Testis (tissue), 3 donors: ENCODE data around the gene TAF5L. TPM values are rescaled to one million over a fixed set of nuclear protein-coding genes. Genes with fewer than 3 reads are reported as not detected.

Experiments used
- DNase-seq: peaks from one replicate; pipeline ENCODE4 v3.0.0-alpha.2; 2019
- H3K27ac ChIP-seq, 2 donors: fragments of 200-600 bp; sonication (generic); one replicate each; pipeline ENCODE4 v1.5.1; 2019
- H3K27me3 ChIP-seq: fragments of 200-600 bp; sonication (generic); one replicate; pipeline ENCODE4 v1.5.1; 2019
- H3K36me3 ChIP-seq: fragments of 200-600 bp; sonication (generic); one replicate; pipeline ENCODE4 v1.5.1; 2017; ENCODE audit warnings: low read depth; ENCODE audit errors: missing control alignments
- H3K4me1 ChIP-seq: fragments of 200-600 bp; sonication (generic); one replicate; pipeline ENCODE4 v1.5.1; 2019
- H3K4me3 ChIP-seq, 2 donors: fragments of 200-600 bp; sonication (generic); one replicate each; pipeline ENCODE4 v1.5.1; 2017 to 2019
- H3K9me3 ChIP-seq: fragments of 200-600 bp; sonication (generic); one replicate; pipeline ENCODE4 v1.5.1; 2017
- CTCF ChIP-seq, 3 experiments: fragments of 450-650 bp in 2 of 3; fragments of 200-600 bp in 1 of 3; sonication (generic) in 1 of 3; IDR thresholded peaks; one replicate each; pipeline ENCODE4 v1.5.1; 2016 to 2019; ENCODE audit warnings: antibody characterized with exemption in 3 of 3, mild to moderate bottlenecking in 2 of 3, moderate library complexity in 1 of 3
- POLR2A ChIP-seq: fragments of 450-650 bp; IDR thresholded peaks from one replicate; pipeline ENCODE4 v1.6.1; 2017; ENCODE audit warnings: antibody characterized with exemption, mild to moderate bottlenecking, moderate library complexity
- WGBS, 2 donors: methylation state at CpG; one replicate each; pipeline ENCODE4 v1.1.5; 2018; 5-methylcytosine and 5-hydroxymethylcytosine counted together
- intact Hi-C: fragments of 100-400 bp; cut with DNase I; formaldehyde crosslinking; loops from one replicate; pipeline ENCODE4 v1.15.1; 2023; ENCODE audit warnings: low total_unique reads
- polyA plus RNA-seq: library from polyadenylated mRNA; stranded (reverse); fragments of 350-450 nt; fragmentation: Illumina TruSeq; extraction: RNeasy Lipid Tissue Mini Kit (QIAGEN cat#74804); gene quantifications from one replicate; pipeline ENCODE4 v1.2.3, GENCODE V29; 2014; ENCODE audit warnings: low read depth, low replicate concordance; ENCODE audit not compliant: insufficient read depth
- total RNA-seq, 2 donors: library from RNA; depleted of rRNA; stranded (reverse); fragments of >200 nt; gene quantifications; one replicate each; pipeline ENCODE4 v1.2.3, GENCODE V29; 2016

Gene TAF5L
- total and polyA plus RNA-seq, 3 donors from 2014 or later = 12.8 to 24.6 (median 18.4) TPM

- no peak overlapping the region for H3K27ac ChIP-seq
- DNase-seq = no peak
- intact Hi-C loops = loop anchor here (5.0 kb wide), 1 partner anchor 650 kb away; no protein-coding TSS in a partner anchor
- no peak overlapping the region for H3K4me3 ChIP-seq
- no peaks in the 10 kb centered on the region for H3K27me3 ChIP-seq
- H3K9me3 ChIP-seq = no peaks in the 10 kb centered on the region
- 85 to 90% methylated on average over 6 to 8 of the region's 8 CpGs for WGBS, 2 donors
- TF ChIP-seq POLR2A = no peak
- no peak for TF ChIP-seq CTCF (IDR thresholded peaks at IDR 0.05)
- peaks cover 14% of the 10 kb centered on the region for H3K4me1 ChIP-seq
- H3K36me3 ChIP-seq = no peaks in the 10 kb centered on the region
Measured at GRCh38 chr1:229661897-229662296, 36.0 kb upstream of the TAF5L start.

DNA sequence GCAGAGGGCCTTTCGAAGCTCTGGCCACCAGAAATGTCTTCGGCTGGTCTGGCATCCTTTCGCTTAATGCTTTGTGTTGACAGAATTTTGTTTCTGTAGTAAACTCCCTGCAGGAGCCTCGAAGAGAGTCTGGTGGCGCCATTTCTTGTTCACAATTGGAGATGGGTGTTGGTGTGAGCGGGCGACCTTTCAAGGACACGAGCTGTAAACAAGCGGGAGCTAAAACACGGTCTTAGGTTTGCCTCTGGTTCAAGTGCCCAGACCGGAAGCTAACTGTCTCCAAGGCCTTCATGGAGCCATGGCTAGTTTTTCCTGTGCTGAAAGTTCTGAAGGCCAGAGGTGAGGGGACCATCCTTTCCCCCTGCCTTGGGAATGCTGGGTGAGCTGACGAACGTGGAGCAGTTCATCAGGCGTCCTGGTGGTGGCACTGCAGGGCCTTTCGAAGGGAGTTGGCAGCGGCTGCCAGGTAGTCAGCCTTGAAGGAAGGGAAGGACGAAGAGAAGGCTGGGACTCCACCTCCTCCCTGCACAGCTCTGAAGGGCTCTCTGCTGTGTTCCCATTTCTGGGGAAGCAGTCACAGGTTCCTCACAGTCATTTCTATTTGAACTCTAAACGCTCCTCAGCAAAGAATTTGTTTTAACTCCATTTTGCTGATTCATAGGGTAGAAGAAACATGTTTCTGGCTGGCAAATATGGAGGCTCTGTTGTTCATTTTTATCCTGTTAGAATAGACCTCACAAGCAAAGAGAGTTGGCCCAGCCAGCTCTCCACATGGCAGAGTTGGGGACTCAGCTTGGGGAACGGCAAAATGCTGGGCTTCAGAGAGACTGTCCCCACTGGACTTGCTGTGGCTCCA is 35.3 kb upstream of the TAF5L start:
- WGBS, 2 donors = 51 to 60% methylated on average over 15 to 19 of the region's 19 CpGs
- Histone ChIP-seq H3K9me3 (no peaks in the 10 kb centered on the region), H3K4me3 (no peak overlapping the region), H3K4me1 (peaks cover 9% of the 10 kb centered on the region), H3K27ac (no peak overlapping the region), H3K36me3 (no peaks in the 10 kb centered on the region), H3K27me3 (no peaks in the 10 kb centered on the region)
- TF ChIP-seq CTCF (IDR thresholded peaks at IDR 0.05) = peak; percentile 81 to 87 (median 86)
- no peak for TF ChIP-seq POLR2A
- intact Hi-C loops = loop anchor here (5.0 kb wide), 1 partner anchor 651 kb away; no protein-coding TSS in a partner anchor
- DNase-seq = peak; percentile 92

GRCh38 chr1:229657993-229658755 is 32.3 kb upstream of the TAF5L start:
- intact Hi-C loops = no loop called here
- H3K4me1 ChIP-seq = peaks cover 8% of the 10 kb centered on the region
- WGBS, 2 donors = 66 to 83% methylated on average over 2 of the region's 2 CpGs
- H3K27ac ChIP-seq = no peak overlapping the region
- no peak overlapping the region for H3K4me3 ChIP-seq
- H3K36me3 ChIP-seq = no peaks in the 10 kb centered on the region
- H3K27me3 ChIP-seq = no peaks in the 10 kb centered on the region
- TF ChIP-seq POLR2A = no peak
- H3K9me3 ChIP-seq = no peaks in the 10 kb centered on the region
- DNase-seq = no peak

GRCh38 chr1:229655781-229656180 is 29.9 kb upstream of the TAF5L start:
- intact Hi-C loops = no loop called here
- TF ChIP-seq CTCF (IDR thresholded peaks at IDR 0.05) (no peak), POLR2A (no peak)
- Histone ChIP-seq H3K27me3 (no peaks in the 10 kb centered on the region), H3K27ac (no peak overlapping the region), H3K4me1 (no peaks in the 10 kb centered on the region), H3K9me3 (no peaks in the 10 kb centered on the region), H3K36me3 (no peaks in the 10 kb centered on the region), H3K4me3 (no peak overlapping the region)
- 83 to 94% methylated on average over 5 of the region's 5 CpGs for WGBS, 2 donors
- DNase-seq = no peak

DNA sequence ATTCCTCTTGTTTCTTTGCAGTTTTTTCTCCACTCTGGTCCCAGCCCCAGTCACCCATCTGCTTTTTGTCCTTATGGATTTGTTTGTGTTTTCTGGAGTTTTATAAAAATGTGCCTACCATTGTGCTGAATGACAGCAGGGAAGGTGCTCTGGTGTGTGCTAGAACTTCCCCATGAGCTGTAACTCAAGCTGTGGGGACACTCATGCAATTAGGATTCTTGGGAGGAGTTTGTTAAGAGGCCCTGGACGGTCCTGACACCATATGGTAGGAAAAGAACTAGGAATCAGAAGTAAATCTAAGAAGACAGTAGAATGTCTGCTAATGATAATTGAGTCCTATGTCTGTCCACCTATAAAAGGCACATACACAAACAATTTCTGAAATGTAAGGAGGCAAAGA is 27.5 kb upstream of the TAF5L start:
- Histone ChIP-seq H3K9me3 (no peaks in the 10 kb centered on the region), H3K36me3 (no peaks in the 10 kb centered on the region), H3K27me3 (no peaks in the 10 kb centered on the region), H3K4me3 (no peak overlapping the region), H3K4me1 (no peaks in the 10 kb centered on the region), H3K27ac (no peak overlapping the region)
- TF ChIP-seq POLR2A (no peak), CTCF (IDR thresholded peaks at IDR 0.05) (no peak)
- WGBS, 2 donors = 65 to 79% methylated on average over 1 of the region's 1 CpG
- no peak for DNase-seq
- intact Hi-C loops = no loop called here
